SK-N-SH treated with all-trans-retinoic acid at 6 μM for 48 hours (cell line): ENCODE results near the gene GOT2.
"Not testable (repeated sequence)": the region's sequence is repeated elsewhere in the genome, so short reads cannot be mapped to it uniquely, and the experiment has no call there.

Experiments used
- ATAC-seq: fragments of 200-7000 bp; cut with Tn5 transposase; 3 replicates; pipeline ENCODE4 v1.9.1; 2020; ENCODE audit warnings: mild to moderate bottlenecking, moderate library complexity
- BACH2 ChIP-seq: fragments of 250-450 bp; sonication (Bioruptor Pico); IDR thresholded peaks from 2 replicates; pipeline ENCODE4 v1.9.0; 2021; ENCODE audit warnings: mild to moderate bottlenecking, borderline replicate concordance
- CSDC2 ChIP-seq: fragments of 250-450 bp; sonication (Bioruptor Pico); IDR thresholded peaks from 2 replicates; pipeline ENCODE4 v1.5.0; 2020; ENCODE audit warnings: mild to moderate bottlenecking, moderate library complexity
- ISL1 ChIP-seq: fragments of 250-450 bp; sonication (Bioruptor Pico); IDR thresholded peaks from 2 replicates; pipeline ENCODE4 v2.1.2; 2022; ENCODE audit warnings: mild to moderate bottlenecking, moderate library complexity
- OSR1 ChIP-seq: fragments of 250-450 bp; sonication (Bioruptor Pico); IDR thresholded peaks from 2 replicates; pipeline ENCODE4 v1.8.0; 2022; ENCODE audit warnings: moderate library complexity, mild to moderate bottlenecking, inconsistent platforms
- PPARA ChIP-seq: fragments of 250-450 bp; sonication (Bioruptor Pico); IDR thresholded peaks from 2 replicates; pipeline ENCODE4 v1.5.0; 2020; ENCODE audit warnings: mild to moderate bottlenecking, borderline replicate concordance
- RARB ChIP-seq: fragments of 250-450 bp; sonication (Bioruptor Pico); IDR thresholded peaks from 2 replicates; pipeline ENCODE4 v1.8.0; 2021; ENCODE audit warnings: mild to moderate bottlenecking, moderate library complexity
- SNAI2 ChIP-seq: fragments of 250-450 bp; sonication (Bioruptor Pico); IDR thresholded peaks from 2 replicates; pipeline ENCODE4 v1.5.0; 2020; ENCODE audit warnings: mild to moderate bottlenecking, moderate library complexity
- TOX ChIP-seq: fragments of 250-450 bp; sonication (Bioruptor Pico); IDR thresholded peaks from 2 replicates; pipeline ENCODE4 v1.8.0; 2021; ENCODE audit warnings: mild to moderate bottlenecking, moderate library complexity, borderline replicate concordance
- ZFP3 ChIP-seq: fragments of 250-450 bp; sonication (Bioruptor Pico); IDR thresholded peaks from 2 replicates; pipeline ENCODE4 v1.5.0; 2020; ENCODE audit warnings: mild to moderate bottlenecking, moderate library complexity
- ZFP30 ChIP-seq: fragments of 450-650 bp; formaldehyde crosslinking; IDR thresholded peaks from 2 replicates; pipeline ENCODE4 v1.5.0; 2022; ENCODE audit warnings: mild to moderate bottlenecking, moderate library complexity
- ZNF70 ChIP-seq: fragments of 450-650 bp; formaldehyde crosslinking; IDR thresholded peaks from 2 replicates; pipeline ENCODE4 v1.5.0; 2020; ENCODE audit warnings: mild to moderate bottlenecking, moderate library complexity
- ZNF8 ChIP-seq: fragments of 450-650 bp; formaldehyde crosslinking; IDR thresholded peaks from 2 replicates; pipeline ENCODE4 v1.5.0; 2020; ENCODE audit warnings: mild to moderate bottlenecking, moderate library complexity
- TF ChIP-seq, protein P1 (sequence below): fragments of 250-450 bp; sonication (Bioruptor Pico); IDR thresholded peaks from 2 replicates; pipeline ENCODE4 v1.8.0; 2021; ENCODE audit warnings: low read depth, mild to moderate bottlenecking, moderate library complexity, borderline replicate concordance
- TF ChIP-seq, protein P2 (sequence below): fragments of 250-450 bp; sonication (Bioruptor Pico); IDR thresholded peaks from 2 replicates; pipeline ENCODE4 v1.5.0; 2020; ENCODE audit warnings: mild to moderate bottlenecking, moderate library complexity
- TF ChIP-seq, protein P3 (sequence below): fragments of 250-450 bp; sonication (Bioruptor Pico); IDR thresholded peaks from 2 replicates; pipeline ENCODE4 v1.8.0; 2020; ENCODE audit warnings: mild to moderate bottlenecking, moderate library complexity, borderline replicate concordance
- TF ChIP-seq, protein P4 (sequence below): fragments of 250-450 bp; sonication (Bioruptor Pico); IDR thresholded peaks from 2 replicates; pipeline ENCODE4 v1.5.1; 2021; ENCODE audit warnings: mild to moderate bottlenecking, moderate library complexity

The GOT2 gene

DNA sequence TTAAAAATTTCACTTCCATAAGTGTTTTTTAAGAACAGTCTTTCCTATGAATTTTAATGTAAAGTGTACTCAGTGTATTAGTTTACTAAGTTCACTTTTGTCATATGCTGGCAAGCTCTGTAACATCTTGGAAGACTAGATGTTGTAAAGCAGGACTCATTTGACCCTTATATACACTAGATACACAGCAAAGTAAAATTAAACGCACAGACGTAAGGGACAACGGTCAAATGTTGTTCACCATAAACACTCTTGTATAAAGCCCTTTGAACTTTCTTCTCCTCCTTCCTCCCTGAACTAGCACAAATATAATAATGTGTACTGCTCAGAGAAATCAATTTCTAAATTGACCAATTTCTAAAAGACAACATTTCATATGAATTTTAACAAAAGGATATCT, 7.0 kb upstream of the GOT2 start (continued):
- TF ChIP-seq, protein P1, sequence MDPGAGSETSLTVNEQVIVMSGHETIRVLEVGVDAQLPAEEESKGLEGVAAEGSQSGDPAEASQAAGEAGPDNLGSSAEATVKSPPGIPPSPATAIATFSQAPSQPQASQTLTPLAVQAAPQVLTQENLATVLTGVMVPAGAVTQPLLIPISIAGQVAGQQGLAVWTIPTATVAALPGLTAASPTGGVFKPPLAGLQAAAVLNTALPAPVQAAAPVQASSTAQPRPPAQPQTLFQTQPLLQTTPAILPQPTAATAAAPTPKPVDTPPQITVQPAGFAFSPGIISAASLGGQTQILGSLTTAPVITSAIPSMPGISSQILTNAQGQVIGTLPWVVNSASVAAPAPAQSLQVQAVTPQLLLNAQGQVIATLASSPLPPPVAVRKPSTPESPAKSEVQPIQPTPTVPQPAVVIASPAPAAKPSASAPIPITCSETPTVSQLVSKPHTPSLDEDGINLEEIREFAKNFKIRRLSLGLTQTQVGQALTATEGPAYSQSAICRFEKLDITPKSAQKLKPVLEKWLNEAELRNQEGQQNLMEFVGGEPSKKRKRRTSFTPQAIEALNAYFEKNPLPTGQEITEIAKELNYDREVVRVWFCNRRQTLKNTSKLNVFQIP (CRISPR knock-in tag), result no peak
- TF ChIP-seq, protein P2, sequence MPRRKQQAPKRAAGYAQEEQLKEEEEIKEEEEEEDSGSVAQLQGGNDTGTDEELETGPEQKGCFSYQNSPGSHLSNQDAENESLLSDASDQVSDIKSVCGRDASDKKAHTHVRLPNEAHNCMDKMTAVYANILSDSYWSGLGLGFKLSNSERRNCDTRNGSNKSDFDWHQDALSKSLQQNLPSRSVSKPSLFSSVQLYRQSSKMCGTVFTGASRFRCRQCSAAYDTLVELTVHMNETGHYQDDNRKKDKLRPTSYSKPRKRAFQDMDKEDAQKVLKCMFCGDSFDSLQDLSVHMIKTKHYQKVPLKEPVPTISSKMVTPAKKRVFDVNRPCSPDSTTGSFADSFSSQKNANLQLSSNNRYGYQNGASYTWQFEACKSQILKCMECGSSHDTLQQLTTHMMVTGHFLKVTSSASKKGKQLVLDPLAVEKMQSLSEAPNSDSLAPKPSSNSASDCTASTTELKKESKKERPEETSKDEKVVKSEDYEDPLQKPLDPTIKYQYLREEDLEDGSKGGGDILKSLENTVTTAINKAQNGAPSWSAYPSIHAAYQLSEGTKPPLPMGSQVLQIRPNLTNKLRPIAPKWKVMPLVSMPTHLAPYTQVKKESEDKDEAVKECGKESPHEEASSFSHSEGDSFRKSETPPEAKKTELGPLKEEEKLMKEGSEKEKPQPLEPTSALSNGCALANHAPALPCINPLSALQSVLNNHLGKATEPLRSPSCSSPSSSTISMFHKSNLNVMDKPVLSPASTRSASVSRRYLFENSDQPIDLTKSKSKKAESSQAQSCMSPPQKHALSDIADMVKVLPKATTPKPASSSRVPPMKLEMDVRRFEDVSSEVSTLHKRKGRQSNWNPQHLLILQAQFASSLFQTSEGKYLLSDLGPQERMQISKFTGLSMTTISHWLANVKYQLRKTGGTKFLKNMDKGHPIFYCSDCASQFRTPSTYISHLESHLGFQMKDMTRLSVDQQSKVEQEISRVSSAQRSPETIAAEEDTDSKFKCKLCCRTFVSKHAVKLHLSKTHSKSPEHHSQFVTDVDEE, result no peak

DNA sequence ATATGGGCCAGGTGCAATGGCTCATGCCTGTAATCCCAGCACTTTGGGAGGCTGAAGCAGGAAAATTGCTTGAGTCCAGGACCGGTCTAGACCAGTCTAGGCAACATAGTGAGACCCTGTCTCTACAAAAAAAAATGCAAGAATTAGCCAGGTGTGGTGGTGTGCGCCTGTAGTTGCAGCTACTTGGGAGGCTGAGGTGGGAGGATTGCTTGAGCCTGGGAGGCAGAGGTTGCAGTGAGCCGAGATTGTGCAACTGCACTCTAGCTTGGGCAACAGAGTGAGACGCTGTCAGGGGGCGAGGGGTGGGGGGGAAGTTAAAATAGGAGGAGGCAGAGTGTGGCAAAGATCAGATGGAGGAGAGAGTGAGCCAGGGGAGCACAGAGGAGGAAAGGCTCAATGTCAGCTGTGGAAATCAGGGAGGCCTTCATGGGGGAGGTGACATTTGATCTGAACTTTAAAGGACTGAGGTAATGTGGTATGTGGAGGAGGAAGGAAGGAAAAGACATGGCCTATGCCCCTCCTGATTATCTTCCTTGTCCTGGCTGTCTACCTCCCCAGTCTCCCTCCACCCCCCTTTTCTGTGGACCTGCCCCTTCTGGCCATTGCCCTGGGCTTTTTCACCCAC, 4.7 kb upstream of the GOT2 start:
- ATAC-seq, result no peak
- TF ChIP-seq TOX (CRISPR knock-in tag) (no peak), OSR1 (no peak), ISL1 (CRISPR knock-in tag) (no peak), ZNF70 (CRISPR knock-in tag) (no peak), RARB (no peak), SNAI2 (CRISPR knock-in tag) (no peak), BACH2 (CRISPR knock-in tag) (no peak), PPARA (CRISPR knock-in tag) (no peak), ZNF8 (CRISPR knock-in tag) (no peak), CSDC2 (CRISPR knock-in tag) (no peak), ZFP30 (no peak)
- TF ChIP-seq, protein P3, sequence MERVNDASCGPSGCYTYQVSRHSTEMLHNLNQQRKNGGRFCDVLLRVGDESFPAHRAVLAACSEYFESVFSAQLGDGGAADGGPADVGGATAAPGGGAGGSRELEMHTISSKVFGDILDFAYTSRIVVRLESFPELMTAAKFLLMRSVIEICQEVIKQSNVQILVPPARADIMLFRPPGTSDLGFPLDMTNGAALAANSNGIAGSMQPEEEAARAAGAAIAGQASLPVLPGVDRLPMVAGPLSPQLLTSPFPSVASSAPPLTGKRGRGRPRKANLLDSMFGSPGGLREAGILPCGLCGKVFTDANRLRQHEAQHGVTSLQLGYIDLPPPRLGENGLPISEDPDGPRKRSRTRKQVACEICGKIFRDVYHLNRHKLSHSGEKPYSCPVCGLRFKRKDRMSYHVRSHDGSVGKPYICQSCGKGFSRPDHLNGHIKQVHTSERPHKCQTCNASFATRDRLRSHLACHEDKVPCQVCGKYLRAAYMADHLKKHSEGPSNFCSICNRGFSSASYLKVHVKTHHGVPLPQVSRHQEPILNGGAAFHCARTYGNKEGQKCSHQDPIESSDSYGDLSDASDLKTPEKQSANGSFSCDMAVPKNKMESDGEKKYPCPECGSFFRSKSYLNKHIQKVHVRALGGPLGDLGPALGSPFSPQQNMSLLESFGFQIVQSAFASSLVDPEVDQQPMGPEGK (CRISPR knock-in tag), result no peak
- TF ChIP-seq, protein P1 (CRISPR knock-in tag), result no peak
- TF ChIP-seq, protein P4, sequence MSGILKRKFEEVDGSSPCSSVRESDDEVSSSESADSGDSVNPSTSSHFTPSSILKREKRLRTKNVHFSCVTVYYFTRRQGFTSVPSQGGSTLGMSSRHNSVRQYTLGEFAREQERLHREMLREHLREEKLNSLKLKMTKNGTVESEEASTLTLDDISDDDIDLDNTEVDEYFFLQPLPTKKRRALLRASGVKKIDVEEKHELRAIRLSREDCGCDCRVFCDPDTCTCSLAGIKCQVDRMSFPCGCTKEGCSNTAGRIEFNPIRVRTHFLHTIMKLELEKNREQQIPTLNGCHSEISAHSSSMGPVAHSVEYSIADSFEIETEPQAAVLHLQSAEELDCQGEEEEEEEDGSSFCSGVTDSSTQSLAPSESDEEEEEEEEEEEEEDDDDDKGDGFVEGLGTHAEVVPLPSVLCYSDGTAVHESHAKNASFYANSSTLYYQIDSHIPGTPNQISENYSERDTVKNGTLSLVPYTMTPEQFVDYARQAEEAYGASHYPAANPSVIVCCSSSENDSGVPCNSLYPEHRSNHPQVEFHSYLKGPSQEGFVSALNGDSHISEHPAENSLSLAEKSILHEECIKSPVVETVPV (CRISPR knock-in tag), result no peak
- TF ChIP-seq, protein P2, result no peak

DNA sequence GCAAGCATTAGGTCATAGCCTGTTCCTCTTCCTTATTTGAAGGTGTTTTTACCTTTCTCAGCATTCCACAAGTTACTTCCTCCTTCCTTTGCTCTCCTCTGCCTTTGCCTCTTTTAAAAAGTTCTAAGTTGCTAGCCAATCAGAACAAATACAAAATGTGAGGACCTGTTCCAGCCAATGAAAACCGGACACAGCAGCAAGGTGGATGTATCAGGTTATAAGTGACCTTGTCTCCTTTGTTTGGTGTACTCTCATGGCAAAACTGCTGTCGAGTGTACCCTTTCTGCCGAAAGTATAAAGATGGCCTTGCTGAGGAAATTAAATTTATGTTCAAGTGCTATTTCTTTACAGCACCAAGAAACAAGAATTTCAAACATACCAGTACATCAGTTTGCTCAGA, 2.2 kb upstream of the GOT2 start:
- not testable (repeated sequence) for ATAC-seq

DNA sequence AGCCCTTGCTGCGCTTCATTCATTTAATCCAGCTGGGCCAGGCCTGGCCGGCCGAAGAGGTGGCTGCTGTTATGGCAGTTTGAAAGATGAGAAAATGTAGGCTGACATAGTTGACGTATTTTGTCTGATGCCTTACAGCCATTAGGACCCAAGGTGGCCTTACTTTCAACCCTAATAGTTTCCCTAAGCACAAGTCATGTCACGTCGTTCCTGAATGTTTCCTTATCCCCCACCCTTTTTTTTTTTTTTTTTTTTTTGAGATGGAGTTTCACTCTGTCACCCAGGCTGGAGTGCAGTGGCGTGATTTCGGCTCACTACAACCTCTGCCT, 307 bp upstream of the GOT2 start:
- TF ChIP-seq ZNF8 (CRISPR knock-in tag) (no peak), SNAI2 (CRISPR knock-in tag) (no peak), ZNF70 (CRISPR knock-in tag) (no peak), ISL1 (CRISPR knock-in tag) (no peak), CSDC2 (CRISPR knock-in tag) (no peak), ZFP3 (CRISPR knock-in tag) (no peak)
- no peak for ATAC-seq
